Endothelial cell of umbilical vein (primary cell): Measurements from ENCODE around the gene ZMIZ1.

ENCODE experiments used
- POLR2A ChIP-seq: IDR thresholded peaks from 2 replicates; pipeline ENCODE4 v1.6.1; 2012; ENCODE audit warnings: low read depth, mild to moderate bottlenecking, control low read depth, low read length
- TF ChIP-seq, protein P1 (sequence below), 2 donors: IDR thresholded peaks; 1 replicate in 1 of 2; 2 replicates in 1 of 2; pipeline ENCODE4 v1.5.1; 2011; ENCODE audit warnings: low read length in 2 of 2, mild to moderate bottlenecking in 2 of 2, moderate library complexity in 2 of 2, control low read depth in 1 of 2, inconsistent platforms in 1 of 2, low read depth in 1 of 2; ENCODE audit not compliant: insufficient read depth in 1 of 2; ENCODE audit errors: extremely low read depth in 1 of 2

DNA sequence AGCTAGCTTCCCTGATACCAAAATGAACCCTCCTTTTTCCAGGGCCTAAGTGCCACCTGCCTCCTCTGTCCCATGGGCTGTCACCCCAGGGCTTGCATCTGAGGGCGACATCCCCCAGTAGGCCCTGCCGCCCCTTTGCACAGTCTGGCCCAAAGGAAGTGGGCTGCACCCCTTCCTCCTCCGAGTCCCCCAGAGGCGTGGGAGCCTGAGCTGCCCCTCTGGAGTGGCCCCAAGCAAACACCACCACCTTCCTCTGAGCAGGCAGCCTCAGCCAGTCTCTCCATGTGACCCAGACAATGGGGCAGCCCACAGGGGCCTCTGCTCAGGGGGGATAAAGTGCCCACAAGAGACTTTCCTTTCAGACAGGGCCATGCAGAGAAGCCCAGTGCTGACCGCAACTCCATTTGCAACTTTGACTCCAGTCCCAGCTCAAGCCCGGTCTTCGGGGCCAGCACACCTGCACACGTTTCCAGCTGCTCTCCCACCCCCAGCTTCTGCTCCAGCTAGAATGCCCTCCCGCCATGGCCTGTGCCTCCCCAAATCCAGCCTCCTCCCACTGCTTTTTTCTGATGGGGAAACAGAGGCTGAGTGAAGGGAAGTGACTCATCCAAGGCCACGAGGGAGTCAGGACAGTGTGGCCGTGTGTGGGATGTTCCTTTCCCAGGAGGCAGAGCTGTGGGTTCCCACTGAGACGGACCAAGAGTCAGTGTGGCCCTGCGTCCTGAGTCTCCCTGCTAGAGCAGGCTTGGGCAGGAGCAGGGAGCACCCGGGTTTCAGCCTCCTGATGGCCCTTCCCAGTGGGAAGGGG is 111.9 kb downstream of the ZMIZ1 start:
- TF ChIP-seq, protein P1, sequence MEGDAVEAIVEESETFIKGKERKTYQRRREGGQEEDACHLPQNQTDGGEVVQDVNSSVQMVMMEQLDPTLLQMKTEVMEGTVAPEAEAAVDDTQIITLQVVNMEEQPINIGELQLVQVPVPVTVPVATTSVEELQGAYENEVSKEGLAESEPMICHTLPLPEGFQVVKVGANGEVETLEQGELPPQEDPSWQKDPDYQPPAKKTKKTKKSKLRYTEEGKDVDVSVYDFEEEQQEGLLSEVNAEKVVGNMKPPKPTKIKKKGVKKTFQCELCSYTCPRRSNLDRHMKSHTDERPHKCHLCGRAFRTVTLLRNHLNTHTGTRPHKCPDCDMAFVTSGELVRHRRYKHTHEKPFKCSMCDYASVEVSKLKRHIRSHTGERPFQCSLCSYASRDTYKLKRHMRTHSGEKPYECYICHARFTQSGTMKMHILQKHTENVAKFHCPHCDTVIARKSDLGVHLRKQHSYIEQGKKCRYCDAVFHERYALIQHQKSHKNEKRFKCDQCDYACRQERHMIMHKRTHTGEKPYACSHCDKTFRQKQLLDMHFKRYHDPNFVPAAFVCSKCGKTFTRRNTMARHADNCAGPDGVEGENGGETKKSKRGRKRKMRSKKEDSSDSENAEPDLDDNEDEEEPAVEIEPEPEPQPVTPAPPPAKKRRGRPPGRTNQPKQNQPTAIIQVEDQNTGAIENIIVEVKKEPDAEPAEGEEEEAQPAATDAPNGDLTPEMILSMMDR (IDR thresholded peaks at IDR 0.05; ENCODE audit: extremely low read depth in 1 of 2, insufficient read depth in 1 of 2, low read depth in 1 of 2, low read length in 2 of 2) = no peak
- TF ChIP-seq POLR2A = no peak
